Bronchial epithelial cell (primary cell): Measurements from ENCODE around the gene TERT. TPM values are rescaled to one million over a fixed set of nuclear protein-coding genes. Genes with fewer than 3 reads are reported as not detected.
"Not testable (repeated sequence)": the region's sequence is repeated elsewhere in the genome, so short reads cannot be mapped to it uniquely, and the experiment has no call there.

ENCODE experiments used
- DNase-seq: peaks from one replicate; pipeline ENCODE4 v3.0.0-alpha.2; 2010; ENCODE audit warnings: low read depth
- FAIRE-seq: peaks from 2 replicates; lab custom pipeline; 2011; peaks lifted over from hg19 to GRCh38; lab: Jason Lieb, UNC
- H3K27me3 ChIP-seq: 2 replicates; pipeline ENCODE4 v1.5.1; 2011; ENCODE audit warnings: low read length; ENCODE audit not compliant: control insufficient read depth, insufficient read depth
- H3K36me3 ChIP-seq: 2 replicates; pipeline ENCODE4 v1.5.1; 2011; ENCODE audit warnings: low read length; ENCODE audit not compliant: control insufficient read depth, insufficient read depth
- H3K4me3 ChIP-seq: 2 replicates; pipeline ENCODE4 v1.5.1; 2011; ENCODE audit warnings: mild to moderate bottlenecking, low read depth, low read length, control low read depth
- CTCF ChIP-seq: IDR thresholded peaks from 2 replicates; pipeline ENCODE4 v1.5.1; 2011; ENCODE audit warnings: mild to moderate bottlenecking, moderate library complexity, low read length, control low read depth, inconsistent platforms; ENCODE audit not compliant: insufficient read depth, severe bottlenecking
- total RNA-seq: library from RNA; depleted of rRNA; stranded (reverse); fragments of >200 nt; gene quantifications from 2 replicates; pipeline ENCODE4 v1.2.1, GENCODE V29; 2014

Gene TERT
- total RNA-seq, 1 donor from 2014 or later = not detected

- no peak for DNase-seq
- TF ChIP-seq CTCF = no peak
- Histone ChIP-seq H3K27me3 (no peaks in the 10 kb centered on the region), H3K4me3 (no peak overlapping the region), H3K36me3 (no peaks in the 10 kb centered on the region)
- no peak for FAIRE-seq
Measured at GRCh38 chr5:1293416-1294205, 1.3 kb downstream of the TERT start.

- H3K36me3 ChIP-seq = no peaks in the 10 kb centered on the region
- no peak overlapping the region for H3K4me3 ChIP-seq
- no peaks in the 10 kb centered on the region for H3K27me3 ChIP-seq
- DNase-seq (no peak), FAIRE-seq (no peak)
- TF ChIP-seq CTCF = no peak
Measured at GRCh38 chr5:1292846-1293415, 1.9 kb downstream of the TERT start.

- no peak for DNase-seq
Measured at GRCh38 chr5:1292139-1292538, 2.7 kb downstream of the TERT start.

GRCh38 chr5:1291611-1292080 lies 3.2 kb downstream of the TERT start:
- no peak overlapping the region for H3K4me3 ChIP-seq
- no peaks in the 10 kb centered on the region for H3K36me3 ChIP-seq
- no peaks in the 10 kb centered on the region for H3K27me3 ChIP-seq
- DNase-seq = no peak
- TF ChIP-seq CTCF = no peak
- FAIRE-seq = no peak

More at GRCh38 chr5:1292139-1292538, 2.7 kb downstream of the TERT start:
- H3K27me3 ChIP-seq = no peaks in the 10 kb centered on the region
- no peak for FAIRE-seq
- no peaks in the 10 kb centered on the region for H3K36me3 ChIP-seq
- no peak overlapping the region for H3K4me3 ChIP-seq
- TF ChIP-seq CTCF = no peak

GRCh38 chr5:1290956-1291355 lies 3.9 kb downstream of the TERT start:
- not testable (repeated sequence) for FAIRE-seq, H3K36me3 ChIP-seq, DNase-seq, H3K27me3 ChIP-seq, H3K4me3 ChIP-seq

GRCh38 chr5:1289559-1289958 lies 5.3 kb downstream of the TERT start:
- not testable (repeated sequence) for H3K4me3 ChIP-seq, FAIRE-seq, H3K27me3 ChIP-seq, DNase-seq, H3K36me3 ChIP-seq
